T-cell (primary cell): Measurements from ENCODE around the gene ZGLP1. TPM values are rescaled to one million over a fixed set of nuclear protein-coding genes. Genes with fewer than 3 reads are reported as not detected.
"Not testable (repeated sequence)": the region's sequence is repeated elsewhere in the genome, so short reads cannot be mapped to it uniquely, and the experiment has no call there.

Experiments
- ATAC-seq, 4 experiments: fragments of 200-7000 bp in 3 of 4; fragments of 150-1000 bp in 1 of 4; cut with Tn5 transposase; replicated peaks in 1 of 4; 1 replicate in 3 of 4; 2 replicates in 1 of 4; pipeline ENCODE4 v1.10.0; 2021; ENCODE audit warnings: moderate library complexity in 3 of 4, mild to moderate bottlenecking in 2 of 4, moderate number of reproducible peaks in 1 of 4
- CTCF ChIA-PET, 2 donors: fragments of 300-600 bp; sonication (Branson Sonifier 250); formaldehyde crosslinking; loops; one replicate each; lab custom pipeline; 2022; ENCODE audit warnings: antibody characterized with exemption in 2 of 2; lab: Charles Lee
- POLR2A ChIA-PET, 2 donors: fragments of 300-600 bp; sonication (Branson Sonifier 250); formaldehyde crosslinking; loops; one replicate each; lab custom pipeline; 2022; ENCODE audit warnings: antibody characterized with exemption in 2 of 2; lab: Charles Lee
- DNase-seq, 35 experiments: peaks; one replicate each; pipeline versions ENCODE4 v3.0.0 to v3.0.0-alpha.2; 2013 to 2023
- H3K27ac ChIP-seq: one replicate; pipeline ENCODE4 v1.5.1; 2013; ENCODE audit warnings: low read length
- H3K27me3 ChIP-seq, 2 experiments: replicated peaks in 1 of 2; 1 replicate in 1 of 2; 2 replicates in 1 of 2; pipeline versions ENCODE4 v1.6.1 to v1.7.0; 2013; ENCODE audit warnings: low read length in 1 of 2, mixed read lengths in 1 of 2; ENCODE audit not compliant: control insufficient read depth in 2 of 2, insufficient read depth in 2 of 2; ENCODE audit errors: extremely low read depth in 1 of 2
- H3K36me3 ChIP-seq, 2 donors: 1 replicate in 1 of 2; 2 replicates in 1 of 2; pipeline versions ENCODE4 v1.6.1 to v1.7.0; 2013; ENCODE audit warnings: low read length in 1 of 2; ENCODE audit not compliant: control insufficient read depth in 2 of 2, insufficient read depth in 1 of 2; ENCODE audit errors: extremely low read depth in 1 of 2
- H3K4me1 ChIP-seq, 2 experiments: 1 replicate in 1 of 2; 2 replicates in 1 of 2; pipeline versions ENCODE4 v1.6.1 to v1.7.0; 2013; ENCODE audit warnings: low read length in 2 of 2, mixed read lengths in 1 of 2; ENCODE audit not compliant: insufficient read depth in 2 of 2, control insufficient read depth in 1 of 2; ENCODE audit errors: extremely low read depth in 1 of 2
- H3K4me3 ChIP-seq, 2 donors: 1 replicate in 1 of 2; 2 replicates in 1 of 2; pipeline versions ENCODE4 v1.5.1 to v1.7.0; 2013; ENCODE audit warnings: mild to moderate bottlenecking in 2 of 2, low read length in 1 of 2, moderate library complexity in 1 of 2; ENCODE audit not compliant: control insufficient read depth in 1 of 2; ENCODE audit errors: extremely low read depth in 1 of 2
- H3K9me3 ChIP-seq: 2 replicates; pipeline ENCODE4 v1.7.0; 2013
- H3K27ac Mint-ChIP-seq, 2 donors: one replicate each; pipeline ENCODE4 v1.8.0; 2020 to 2021; ENCODE audit warnings: mild to moderate bottlenecking in 2 of 2, mixed read lengths in 2 of 2
- H3K27me3 Mint-ChIP-seq, 2 donors: one replicate each; pipeline ENCODE4 v1.8.0; 2021 to 2022; ENCODE audit warnings: mixed read lengths in 2 of 2
- H3K36me3 Mint-ChIP-seq: one replicate; pipeline ENCODE4 v1.8.0; 2021; ENCODE audit warnings: mixed read lengths
- H3K4me1 Mint-ChIP-seq, 3 donors: one replicate each; pipeline ENCODE4 v1.8.0; 2020 to 2022; ENCODE audit warnings: mixed read lengths in 3 of 3, mild to moderate bottlenecking in 1 of 3
- H3K4me3 Mint-ChIP-seq, 3 donors: one replicate each; pipeline ENCODE4 v1.8.0; 2020 to 2022; ENCODE audit warnings: mild to moderate bottlenecking in 3 of 3, mixed read lengths in 3 of 3, moderate library complexity in 3 of 3
- H3K9me3 Mint-ChIP-seq, 3 donors: one replicate each; pipeline ENCODE4 v1.8.0; 2020 to 2022; ENCODE audit warnings: mixed read lengths in 3 of 3
- WGBS: methylation state at CpG from one replicate; pipeline ENCODE4 v1.1.5; 2013; ENCODE audit warnings: missing lambda C conversion rate; ENCODE audit not compliant: insufficient coverage; 5-methylcytosine and 5-hydroxymethylcytosine counted together
- total RNA-seq, 35 experiments: library from RNA in 6 of 35; stranded (reverse) in 6 of 35; fragments of 120-200 nt in 1 of 35; gene quantifications; one replicate each; pipeline versions ENCODE4 v1.2.1 to v1.2.4 and lab custom pipeline; 2013 to 2026

ZGLP1 gene
- total RNA-seq, 5 donors from 2014 or later (not counting 1 experiment from before 2014, with no cell fraction given) = 3.9 to 11.8 (median 8.1) TPM

DNA sequence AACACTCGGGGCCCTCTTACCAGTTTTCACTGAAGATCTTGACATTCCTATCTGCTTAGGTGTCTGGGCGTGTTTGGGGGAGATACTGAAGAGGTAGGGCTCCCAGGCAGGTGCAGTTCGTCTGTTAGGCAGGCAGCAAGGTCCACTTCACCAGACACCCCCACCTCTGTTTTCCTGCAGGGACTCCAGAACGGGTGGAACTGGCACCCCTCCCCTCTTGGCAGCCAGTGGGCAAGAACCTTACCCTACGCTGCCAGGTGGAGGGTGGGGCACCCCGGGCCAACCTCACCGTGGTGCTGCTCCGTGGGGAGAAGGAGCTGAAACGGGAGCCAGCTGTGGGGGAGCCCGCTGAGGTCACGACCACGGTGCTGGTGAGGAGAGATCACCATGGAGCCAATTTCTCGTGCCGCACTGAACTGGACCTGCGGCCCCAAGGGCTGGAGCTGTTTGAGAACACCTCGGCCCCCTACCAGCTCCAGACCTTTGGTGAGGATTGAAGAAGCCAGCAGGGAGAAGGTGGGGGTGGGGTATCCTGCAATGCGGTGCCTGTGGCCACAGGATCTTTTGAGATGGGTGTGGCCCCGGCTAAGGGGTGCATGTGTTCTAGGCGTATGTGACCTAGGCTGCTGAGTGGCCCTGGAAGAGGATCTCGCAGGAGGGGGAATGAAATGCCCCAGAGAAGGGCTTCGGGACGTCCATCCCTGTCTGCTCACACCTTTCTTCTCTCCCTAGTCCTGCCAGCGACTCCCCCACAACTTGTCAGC is 26.1 kb downstream of the ZGLP1 start:
- POLR2A ChIA-PET = interaction anchor here in 1 of 2 donors (0.5 kb wide), 1 partner anchor 104 kb away, joined by 4 read pairs; no protein-coding TSS in a partner anchor
- Mint-ChIP-seq H3K27ac (no peak overlapping the region), H3K9me3 (no peaks in the 10 kb centered on the region), H3K27me3 (peaks cover 0 to 10% of the 10 kb centered on the region in 2 donors), H3K4me1 (peaks cover 28 to 36% (median 32%) of the 10 kb centered on the region in 3 donors), H3K36me3 (peaks cover 32% of the 10 kb centered on the region), H3K4me3 (no peak overlapping the region)
- DNase-seq = no peak
- CTCF ChIA-PET = interaction anchor here in 1 of 2 donors (0.6 kb wide), 1 partner anchor 120 kb away, joined by 3 read pairs; no protein-coding TSS in a partner anchor
- Histone ChIP-seq H3K36me3 (peaks cover 0 to 35% of the 10 kb centered on the region in 2 donors), H3K27ac (no peak overlapping the region), H3K4me1 (peaks cover 8 to 36% of the 10 kb centered on the region in 2 experiments), H3K27me3 (peaks cover 0 to 21% of the 10 kb centered on the region in 2 experiments), H3K9me3 (no peaks in the 10 kb centered on the region), H3K4me3 (no peak overlapping the region)
- WGBS = 91% methylated on average over 15 of the region's 23 CpGs
- no peak for ATAC-seq

DNA sequence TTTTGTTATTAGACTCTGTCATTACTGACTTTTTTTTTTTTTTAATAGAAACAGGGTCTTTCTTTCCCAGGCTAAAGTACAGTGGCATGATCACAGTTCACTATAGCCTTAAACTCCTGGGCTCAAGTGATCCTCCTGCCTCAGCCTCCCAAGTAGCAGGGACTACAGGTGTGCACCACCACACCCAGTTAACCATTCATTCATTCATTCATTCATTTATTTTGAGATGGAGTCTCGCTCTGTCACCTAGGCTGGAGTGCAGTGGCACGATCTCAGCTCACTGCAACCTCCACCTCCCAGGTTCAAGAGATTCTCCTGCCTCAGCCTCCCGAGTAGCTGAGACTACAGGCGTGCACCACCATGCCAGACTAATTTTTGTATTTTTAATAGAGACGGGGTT is 27.6 kb downstream of the ZGLP1 start:
- peaks cover 3 to 22% of the 10 kb centered on the region in 2 experiments for H3K4me1 ChIP-seq
- H3K9me3 ChIP-seq, H3K4me3 ChIP-seq, POLR2A ChIA-PET, H3K27ac ChIP-seq, H3K4me3 Mint-ChIP-seq, DNase-seq, ATAC-seq, H3K9me3 Mint-ChIP-seq, H3K27me3 Mint-ChIP-seq, H3K27ac Mint-ChIP-seq, H3K27me3 ChIP-seq: not testable (repeated sequence)
- CTCF ChIA-PET = interaction anchor here in 1 of 2 donors (0.7 kb wide), 1 partner anchor 108 kb away, joined by 4 read pairs; no protein-coding TSS in a partner anchor
- H3K36me3 Mint-ChIP-seq = peaks cover 32% of the 10 kb centered on the region
- H3K36me3 ChIP-seq = peaks cover 0 to 35% of the 10 kb centered on the region in 2 donors
- peaks cover 17 to 24% (median 21%) of the 10 kb centered on the region in 3 donors for H3K4me1 Mint-ChIP-seq
- no CpG with 5 or more reads among the region's 5 CpGs for WGBS

DNA sequence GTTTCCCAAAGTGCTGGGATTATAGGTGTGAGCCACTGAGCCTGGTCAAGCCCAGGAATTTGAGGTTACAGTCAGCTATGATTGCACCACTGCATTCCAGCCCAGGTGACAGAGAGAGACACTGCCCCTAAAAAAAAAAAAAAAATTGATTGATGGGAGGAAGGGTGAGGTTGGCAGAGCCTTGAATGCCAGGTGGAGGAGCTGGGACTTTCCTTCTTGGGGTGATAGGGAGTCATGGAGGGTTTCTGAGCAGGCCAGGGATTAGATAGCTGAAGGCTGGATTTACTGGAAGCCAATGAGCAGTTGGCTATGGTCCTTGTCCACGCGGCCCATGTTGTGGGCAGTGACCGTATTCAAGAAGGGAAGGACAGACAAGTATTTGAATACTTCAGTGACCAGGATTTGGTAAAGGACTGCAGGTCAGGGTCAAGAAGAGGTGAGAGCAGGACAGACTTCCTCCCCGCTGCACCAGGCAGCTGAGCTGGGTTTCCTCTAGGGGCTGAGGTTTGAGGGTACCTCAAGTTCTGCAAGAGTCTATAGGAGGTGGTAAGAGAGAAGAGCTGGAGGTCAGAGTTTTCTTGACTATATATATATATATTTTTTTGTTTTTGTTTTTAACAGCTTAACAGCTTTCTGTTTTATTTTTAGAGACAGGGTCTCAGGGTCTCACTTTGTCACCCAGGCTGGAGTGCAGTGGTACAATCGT is 29.7 kb downstream of the ZGLP1 start:
- peaks cover 0 to 32% of the 10 kb centered on the region in 2 donors for H3K36me3 ChIP-seq
- no peak overlapping the region for H3K4me3 Mint-ChIP-seq
- POLR2A ChIA-PET = interaction anchor here in 1 of 2 donors (0.6 to 1.6 kb wide), 2 partner anchors 8 to 68 kb away, joined by 9 to 11 read pairs; partner anchors contain the start of gene ICAM1

DNA sequence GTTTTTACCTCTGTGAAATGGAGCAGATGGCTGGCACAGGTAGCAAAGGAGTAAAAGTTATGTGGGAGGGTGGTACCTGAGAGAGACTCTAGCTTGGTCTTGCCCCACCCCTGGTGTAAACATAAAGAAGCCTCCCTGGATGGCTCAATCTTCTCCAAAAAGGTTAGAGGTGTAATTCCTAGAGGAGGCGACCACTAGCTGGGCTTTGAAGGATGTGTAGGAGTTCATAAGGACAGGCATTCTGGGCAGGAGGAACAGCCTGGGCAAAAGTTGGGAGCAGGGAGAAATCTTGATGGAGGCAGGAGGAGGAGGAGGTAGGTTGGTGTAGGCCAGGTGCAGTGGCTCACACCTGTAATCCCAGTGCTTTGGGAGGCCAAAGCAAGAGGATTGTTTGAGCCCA is 30.7 kb downstream of the ZGLP1 start:
- Mint-ChIP-seq H3K9me3 (no peaks in the 10 kb centered on the region), H3K36me3 (peaks cover 18% of the 10 kb centered on the region), H3K27ac (peak overlapping the region in 1 of 2 donors; percentile 34), H3K4me1 (peaks cover 10 to 14% (median 11%) of the 10 kb centered on the region in 3 donors), H3K4me3 (no peak overlapping the region), H3K27me3 (no peaks in the 10 kb centered on the region)
- WGBS = 91% methylated on average over 1 of the region's 1 CpG
- DNase-seq (no peak), ATAC-seq (no peak)
- no peak overlapping the region for H3K27ac ChIP-seq
- CTCF ChIA-PET = interaction anchor here in 1 of 2 donors (0.5 to 1.7 kb wide), 2 partner anchors 8 to 285 kb away, joined by 3 to 6 read pairs; partner anchors contain the start of gene ICAM1
- POLR2A ChIA-PET = interaction anchor here in 1 of 2 donors (1.0 kb wide), 1 partner anchor 9 kb away, joined by 3 read pairs; no protein-coding TSS in a partner anchor
- H3K36me3 ChIP-seq = peaks cover 0 to 27% of the 10 kb centered on the region in 2 donors
- peaks cover 0 to 11% of the 10 kb centered on the region in 2 experiments for H3K4me1 ChIP-seq
- no peaks in the 10 kb centered on the region for H3K27me3 ChIP-seq
- no peak overlapping the region for H3K4me3 ChIP-seq
- no peaks in the 10 kb centered on the region for H3K9me3 ChIP-seq

More for the DNA sequence above, 29.7 kb downstream of the ZGLP1 start:
- WGBS = 69% methylated on average over 3 of the region's 5 CpGs
- Histone ChIP-seq H3K4me1 (peaks cover 0 to 11% of the 10 kb centered on the region in 2 experiments), H3K9me3 (no peaks in the 10 kb centered on the region), H3K4me3 (no peak overlapping the region), H3K27me3 (no peaks in the 10 kb centered on the region), H3K27ac (no peak overlapping the region)
- Mint-ChIP-seq H3K36me3 (peaks cover 19% of the 10 kb centered on the region), H3K9me3 (no peaks in the 10 kb centered on the region), H3K27me3 (no peaks in the 10 kb centered on the region), H3K27ac (peak overlapping the region in 1 of 2 donors; percentile 13), H3K4me1 (peaks cover 7 to 10% (median 9%) of the 10 kb centered on the region in 3 donors)
- ATAC-seq = no peak
- CTCF ChIA-PET = interaction anchor here in 1 of 2 donors (0.5 to 1.7 kb wide), 8 partner anchors 9 to 152 kb away, joined by 3 to 9 read pairs (median 4); partner anchors contain the start of genes ICAM1 and TYK2
- DNase-seq = no peak

DNA sequence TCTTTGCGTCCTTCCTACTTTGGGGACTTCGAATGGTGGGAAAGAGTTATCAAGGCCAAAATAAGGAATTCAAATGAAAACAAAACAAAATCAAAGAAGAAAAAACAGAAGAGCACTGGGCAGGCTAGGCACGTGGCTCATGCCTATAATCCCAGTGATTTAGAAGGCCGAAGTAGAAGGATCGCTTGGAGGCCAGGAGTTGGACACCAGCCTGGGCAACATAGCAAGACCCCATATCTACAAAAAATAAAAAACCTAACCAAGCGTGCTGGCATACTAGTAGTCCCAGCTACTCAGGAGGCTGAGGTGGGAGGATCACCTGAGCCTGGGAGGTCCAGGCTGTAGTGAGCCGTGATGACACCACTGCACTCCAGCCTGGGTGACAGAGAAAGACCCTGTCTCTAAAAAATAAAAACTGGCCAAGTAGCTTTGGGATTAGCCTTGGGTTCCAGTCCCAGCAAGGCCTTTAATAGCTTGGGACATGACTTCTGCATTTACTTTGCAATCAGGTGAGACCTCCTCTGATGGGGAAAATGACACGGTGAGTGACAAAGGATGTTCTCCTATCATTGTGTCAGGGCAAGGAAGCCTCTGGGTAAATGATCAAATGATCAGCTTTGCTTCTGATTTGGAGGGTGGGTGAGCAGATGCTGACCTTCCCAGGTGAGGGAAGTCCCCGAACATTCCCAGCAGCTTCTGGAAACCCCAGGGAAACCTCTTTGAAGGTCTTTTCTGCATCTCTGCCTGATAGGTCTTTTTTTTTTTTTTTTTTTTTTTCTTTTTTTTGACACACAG is 31.6 kb downstream of the ZGLP1 start:
- H3K4me1 ChIP-seq = peaks cover 0 to 11% of the 10 kb centered on the region in 2 experiments
- H3K27me3 ChIP-seq = no peaks in the 10 kb centered on the region
- Mint-ChIP-seq H3K27me3 (no peaks in the 10 kb centered on the region), H3K4me3 (no peak overlapping the region), H3K4me1 (peaks cover 11 to 14% (median 13%) of the 10 kb centered on the region in 3 donors), H3K9me3 (no peaks in the 10 kb centered on the region), H3K36me3 (peaks cover 14% of the 10 kb centered on the region), H3K27ac (no peak overlapping the region)
- DNase-seq (no peak), ATAC-seq (no peak)
- H3K27ac ChIP-seq = no peak overlapping the region
- ChIA-PET POLR2A (interaction anchor here (0.7 to 1.0 kb wide), 2 partner anchors 8 to 10 kb away, joined by 3 to 13 read pairs; no protein-coding TSS in a partner anchor), CTCF (interaction anchor here in 1 of 2 donors (0.5 kb wide), 1 partner anchor 286 kb away, joined by 3 read pairs; no protein-coding TSS in a partner anchor)
- no peak overlapping the region for H3K4me3 ChIP-seq
- H3K36me3 ChIP-seq = peaks cover 0 to 18% of the 10 kb centered on the region in 2 donors
- WGBS = 95% methylated on average over 5 of the region's 9 CpGs
- no peaks in the 10 kb centered on the region for H3K9me3 ChIP-seq
